ENCODE measurements around the gene NCK2. TPM values are rescaled to one million over a fixed set of nuclear protein-coding genes. Genes with fewer than 3 reads are reported as not detected.

NCK2 gene
- total RNA-seq, 1 experiment from 2014 or later: 49.2 TPM

DNA sequence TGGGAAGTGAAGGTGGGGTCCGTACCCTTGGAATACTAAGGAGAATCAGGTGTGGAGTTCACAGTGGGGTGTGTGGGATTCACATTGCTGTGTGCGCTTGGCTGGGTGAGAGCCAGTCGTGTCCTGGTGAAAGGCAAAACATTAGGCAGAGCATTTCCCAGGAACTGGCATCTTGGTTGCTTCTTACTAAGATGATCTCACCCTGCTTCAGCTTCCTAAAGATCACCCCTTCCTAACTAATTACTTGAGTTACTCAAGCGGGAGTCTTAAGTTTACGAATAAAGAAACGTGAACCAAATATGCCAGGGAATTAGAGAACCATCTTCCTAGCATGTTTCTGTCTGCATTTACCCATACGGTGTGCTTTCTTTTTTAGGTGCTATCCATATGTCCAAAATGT lies 122.9 kb downstream of the NCK2 start:
- H2AFZ ChIP-seq (ENCODE audit: low read length): no peak overlapping the region
- H3K4me1 Mint-ChIP-seq: peaks cover 28 to 45% of the 10 kb centered on the region in 2 experiments
- no peak overlapping the region for H3K18ac ChIP-seq (ENCODE audit: insufficient read length, low read depth, low read length)
- H3K23ac ChIP-seq (ENCODE audit: insufficient read length, low read depth, low read length): no peak overlapping the region
- H4K8ac ChIP-seq (replicated peaks; ENCODE audit: insufficient read length, low read depth, low read length): no peak overlapping the region
- H2BK12ac ChIP-seq (ENCODE audit: insufficient read length, low read depth, low read length): no peak overlapping the region
- peaks cover 3% of the 10 kb centered on the region for H3K79me1 ChIP-seq (ENCODE audit: insufficient read depth, low read depth, low read length, poor library complexity, severe bottlenecking)
- H2BK5ac ChIP-seq (ENCODE audit: insufficient read length, low read length): no peak overlapping the region
- no peak overlapping the region for H2BK20ac ChIP-seq (ENCODE audit: low read depth, low read length, poor library complexity, severe bottlenecking)
- no peak overlapping the region for H3K4me2 ChIP-seq (ENCODE audit: insufficient read depth, insufficient read length, low read length)
- no peak overlapping the region for H3K27ac ChIP-seq (ENCODE audit: insufficient read length, low read depth, low read length)
- H4K5ac ChIP-seq (ENCODE audit: insufficient read length, low read depth, low read length): no peak overlapping the region
- H3K27me3 Mint-ChIP-seq (ENCODE audit: low read depth): no peaks in the 10 kb centered on the region
- no peak overlapping the region for H3K4ac ChIP-seq (ENCODE audit: low read depth, low read length)
- no CpG with 5 or more reads among the region's 7 CpGs for WGBS (ENCODE audit: extremely low coverage, insufficient read length, low lambda C conversion rate)
- H2AK5ac ChIP-seq (ENCODE audit: insufficient read length, low read length): no peak overlapping the region
- H3K4me3 Mint-ChIP-seq: no peak overlapping the region
- H3K9ac ChIP-seq (ENCODE audit: extremely low read depth, insufficient read length, low read length): no peak overlapping the region
- H3K4me1 ChIP-seq (ENCODE audit: insufficient read depth, low read length): no peaks in the 10 kb centered on the region; the same call in 1 of the 2 replicates
- H3K14ac ChIP-seq (ENCODE audit: insufficient read depth, low read length): no peak overlapping the region
- peaks cover 0 to 10% (median 2%) of the 10 kb centered on the region in 3 experiments; a peak in 3 of 7 replicates for H3K36me3 Mint-ChIP-seq (ENCODE audit: insufficient read depth in 1 of 3, low read depth in 3 of 3)
- H3K9me3 Mint-ChIP-seq: no peaks in the 10 kb centered on the region; a peak in 1 of 5 replicates
- no peaks in the 10 kb centered on the region for H3K23me2 ChIP-seq (ENCODE audit: insufficient read length, low read depth, low read length, poor library complexity, severe bottlenecking)
- no peak overlapping the region for H2BK15ac ChIP-seq (ENCODE audit: low read depth, low read length)
- no peaks in the 10 kb centered on the region for H4K20me1 ChIP-seq (ENCODE audit: control insufficient read depth, insufficient read depth, insufficient read length)
- no peak overlapping the region for H4K91ac ChIP-seq (ENCODE audit: insufficient read length, low read depth, low read length)
- no peak for DNase-seq
- H3K56ac ChIP-seq (ENCODE audit: insufficient read length, low read depth, low read length): no peak overlapping the region
- H3K9me3 ChIP-seq (ENCODE audit: control insufficient read depth, low read depth, low read length): no peaks in the 10 kb centered on the region
- no peaks in the 10 kb centered on the region for H3K27me3 ChIP-seq (ENCODE audit: insufficient read depth, low read length)
- H2BK120ac ChIP-seq (ENCODE audit: low read depth, low read length, poor library complexity, severe bottlenecking): no peak overlapping the region
- peak overlapping the region in 1 of 3 experiments; percentile 79; a peak in 1 of 7 replicates for H3K27ac Mint-ChIP-seq
- TF ChIP-seq, protein P1, sequence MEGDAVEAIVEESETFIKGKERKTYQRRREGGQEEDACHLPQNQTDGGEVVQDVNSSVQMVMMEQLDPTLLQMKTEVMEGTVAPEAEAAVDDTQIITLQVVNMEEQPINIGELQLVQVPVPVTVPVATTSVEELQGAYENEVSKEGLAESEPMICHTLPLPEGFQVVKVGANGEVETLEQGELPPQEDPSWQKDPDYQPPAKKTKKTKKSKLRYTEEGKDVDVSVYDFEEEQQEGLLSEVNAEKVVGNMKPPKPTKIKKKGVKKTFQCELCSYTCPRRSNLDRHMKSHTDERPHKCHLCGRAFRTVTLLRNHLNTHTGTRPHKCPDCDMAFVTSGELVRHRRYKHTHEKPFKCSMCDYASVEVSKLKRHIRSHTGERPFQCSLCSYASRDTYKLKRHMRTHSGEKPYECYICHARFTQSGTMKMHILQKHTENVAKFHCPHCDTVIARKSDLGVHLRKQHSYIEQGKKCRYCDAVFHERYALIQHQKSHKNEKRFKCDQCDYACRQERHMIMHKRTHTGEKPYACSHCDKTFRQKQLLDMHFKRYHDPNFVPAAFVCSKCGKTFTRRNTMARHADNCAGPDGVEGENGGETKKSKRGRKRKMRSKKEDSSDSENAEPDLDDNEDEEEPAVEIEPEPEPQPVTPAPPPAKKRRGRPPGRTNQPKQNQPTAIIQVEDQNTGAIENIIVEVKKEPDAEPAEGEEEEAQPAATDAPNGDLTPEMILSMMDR (conservative IDR thresholded peaks at IDR 0.05): no peak
- H3T11ph ChIP-seq (ENCODE audit: low read length): no peak overlapping the region
- peaks cover 2% of the 10 kb centered on the region; the same call in 1 of the 2 replicates for H3K79me2 ChIP-seq (ENCODE audit: insufficient read depth, low read length)
